ENCODE results near the gene PRELP. TPM values are rescaled to one million over a fixed set of nuclear protein-coding genes. Genes with fewer than 3 reads are reported as not detected.

The PRELP gene
- total and polyA plus RNA-seq, 4 donors: 0.09 to 5.8 (median 3.6) TPM

DNA sequence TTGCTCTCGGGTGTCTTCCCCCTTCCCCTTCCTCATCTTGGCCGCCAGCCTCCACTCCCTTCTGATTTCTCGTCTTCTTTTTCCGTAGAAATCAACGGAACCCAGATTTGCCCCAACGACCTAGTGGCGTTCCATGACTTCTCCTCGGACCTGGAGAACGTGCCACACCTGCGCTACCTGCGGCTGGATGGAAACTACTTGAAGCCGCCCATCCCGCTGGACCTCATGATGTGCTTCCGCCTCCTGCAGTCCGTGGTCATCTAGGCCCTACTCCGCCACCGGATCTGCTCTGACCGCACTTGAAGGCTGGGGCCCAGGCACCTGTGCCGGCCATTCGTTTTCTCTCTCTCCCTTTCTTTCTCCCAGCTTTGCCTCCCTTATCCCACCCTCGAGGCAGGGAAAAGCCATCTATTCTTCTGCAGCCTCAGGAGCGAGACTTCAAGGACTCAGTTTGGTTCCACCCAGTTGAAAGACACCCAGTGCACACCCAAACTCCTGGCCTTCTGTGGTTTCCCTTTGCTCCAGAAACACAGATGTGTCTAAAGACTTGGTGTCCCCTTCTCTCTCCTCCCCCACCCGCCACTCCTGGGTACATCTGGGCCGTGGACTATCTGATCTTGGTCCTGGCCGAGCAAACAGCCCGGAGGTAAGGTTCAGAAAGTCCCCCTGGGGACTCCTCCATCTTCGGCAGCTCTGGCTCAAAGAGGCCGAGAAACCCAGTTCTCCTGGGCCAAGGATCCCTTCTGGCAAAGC is 11.2 kb downstream of the PRELP start:
- no peaks in the 10 kb centered on the region for H3K9me3 ChIP-seq (ENCODE audit: control insufficient read depth in 4 of 4, low read length in 3 of 4)
- no peaks in the 10 kb centered on the region for H3K36me3 ChIP-seq (ENCODE audit: control insufficient read depth in 4 of 4, insufficient read depth in 3 of 4, low read depth in 1 of 4, low read length in 3 of 4)
- H3K27ac ChIP-seq (ENCODE audit: low read depth in 1 of 2, low read length in 2 of 2): peak overlapping the region in 1 of 2 donors; percentile 13
- no peak overlapping the region for H3K4me3 ChIP-seq (ENCODE audit: low read depth in 1 of 3, low read length in 3 of 3)
- TF ChIP-seq JUND (IDR thresholded peaks at IDR 0.05) (no peak), REST (IDR thresholded peaks at IDR 0.05) (no peak), SP1 (IDR thresholded peaks at IDR 0.05) (no peak), NR2F2 (IDR thresholded peaks at IDR 0.05) (no peak), FOXA2 (IDR thresholded peaks at IDR 0.05) (no peak), ATF3 (IDR thresholded peaks at IDR 0.05) (no peak), RAD21 (IDR thresholded peaks at IDR 0.05) (no peak)
- peaks cover 0 to 5% (median 3%) of the 10 kb centered on the region in 4 donors for H3K4me1 ChIP-seq (ENCODE audit: control insufficient read depth in 4 of 4, insufficient read depth in 4 of 4, low read length in 3 of 4)
- H3K9ac ChIP-seq (ENCODE audit: low read depth in 1 of 2, low read length in 2 of 2): no peak overlapping the region
- H3K27me3 ChIP-seq (ENCODE audit: control insufficient read depth in 4 of 4, insufficient read depth in 4 of 4, low read length in 3 of 4): no peaks in the 10 kb centered on the region
- WGBS: 87% methylated on average over 28 of the region's 28 CpGs
- no peak for DNase-seq (ENCODE audit: low spot score)

DNA sequence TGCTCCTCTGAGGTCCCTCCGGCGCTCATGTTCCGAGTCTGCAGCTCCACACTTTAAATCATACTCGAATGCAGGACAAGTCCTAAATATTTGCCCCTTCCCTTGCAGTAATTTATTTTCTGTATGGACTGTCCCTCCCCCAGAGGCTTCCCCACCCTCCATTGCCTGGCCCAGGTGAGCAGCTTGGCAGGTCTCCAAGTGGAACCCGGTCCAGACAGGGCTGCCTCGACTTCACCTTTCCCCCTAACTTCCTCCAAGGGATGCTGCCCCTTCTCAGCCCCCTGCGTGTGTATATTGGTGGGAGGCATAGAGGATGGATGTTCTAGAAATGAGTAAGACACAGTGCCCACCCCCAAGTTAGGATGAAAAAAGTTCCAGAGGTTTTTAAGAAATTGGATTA is 12.9 kb downstream of the PRELP start:
- H3K27me3 ChIP-seq (ENCODE audit: control insufficient read depth in 4 of 4, insufficient read depth in 4 of 4, low read length in 3 of 4): no peaks in the 10 kb centered on the region
- WGBS: 75% methylated on average over 7 of the region's 7 CpGs
- H3K4me1 ChIP-seq (ENCODE audit: control insufficient read depth in 4 of 4, insufficient read depth in 4 of 4, low read length in 3 of 4): peaks cover 0 to 5% (median 3%) of the 10 kb centered on the region in 4 donors
- H3K9ac ChIP-seq (ENCODE audit: low read depth in 1 of 2, low read length in 2 of 2): no peak overlapping the region
- no peaks in the 10 kb centered on the region for H3K36me3 ChIP-seq (ENCODE audit: control insufficient read depth in 4 of 4, insufficient read depth in 3 of 4, low read depth in 1 of 4, low read length in 3 of 4)
- no peak overlapping the region for H3K27ac ChIP-seq (ENCODE audit: low read depth in 1 of 2, low read length in 2 of 2)
- TF ChIP-seq, protein P1, sequence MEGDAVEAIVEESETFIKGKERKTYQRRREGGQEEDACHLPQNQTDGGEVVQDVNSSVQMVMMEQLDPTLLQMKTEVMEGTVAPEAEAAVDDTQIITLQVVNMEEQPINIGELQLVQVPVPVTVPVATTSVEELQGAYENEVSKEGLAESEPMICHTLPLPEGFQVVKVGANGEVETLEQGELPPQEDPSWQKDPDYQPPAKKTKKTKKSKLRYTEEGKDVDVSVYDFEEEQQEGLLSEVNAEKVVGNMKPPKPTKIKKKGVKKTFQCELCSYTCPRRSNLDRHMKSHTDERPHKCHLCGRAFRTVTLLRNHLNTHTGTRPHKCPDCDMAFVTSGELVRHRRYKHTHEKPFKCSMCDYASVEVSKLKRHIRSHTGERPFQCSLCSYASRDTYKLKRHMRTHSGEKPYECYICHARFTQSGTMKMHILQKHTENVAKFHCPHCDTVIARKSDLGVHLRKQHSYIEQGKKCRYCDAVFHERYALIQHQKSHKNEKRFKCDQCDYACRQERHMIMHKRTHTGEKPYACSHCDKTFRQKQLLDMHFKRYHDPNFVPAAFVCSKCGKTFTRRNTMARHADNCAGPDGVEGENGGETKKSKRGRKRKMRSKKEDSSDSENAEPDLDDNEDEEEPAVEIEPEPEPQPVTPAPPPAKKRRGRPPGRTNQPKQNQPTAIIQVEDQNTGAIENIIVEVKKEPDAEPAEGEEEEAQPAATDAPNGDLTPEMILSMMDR (IDR thresholded peaks at IDR 0.05; ENCODE audit: low read depth, low read length, missing input control): no peak
- TF ChIP-seq REST (IDR thresholded peaks at IDR 0.05) (no peak), ATF3 (IDR thresholded peaks at IDR 0.05) (no peak), TAF1 (conservative IDR thresholded peaks at IDR 0.05) (no peak), NR2F2 (IDR thresholded peaks at IDR 0.05) (no peak), SP1 (IDR thresholded peaks at IDR 0.05) (no peak), RXRA (IDR thresholded peaks at IDR 0.05) (no peak), GABPA (IDR thresholded peaks at IDR 0.05 in 1 of 2, conservative IDR thresholded peaks at IDR 0.05 in 1 of 2) (no peak), EGR1 (IDR thresholded peaks at IDR 0.05; ENCODE audit: low read depth in 2 of 2) (no peak), FOXA1 (IDR thresholded peaks at IDR 0.05) (no peak), JUND (IDR thresholded peaks at IDR 0.05) (no peak), YY1 (IDR thresholded peaks at IDR 0.05) (no peak), RAD21 (IDR thresholded peaks at IDR 0.05) (no peak), MAX (IDR thresholded peaks at IDR 0.05) (no peak), HNF4A (conservative IDR thresholded peaks at IDR 0.05) (no peak)
- TF ChIP-seq, protein P2, sequence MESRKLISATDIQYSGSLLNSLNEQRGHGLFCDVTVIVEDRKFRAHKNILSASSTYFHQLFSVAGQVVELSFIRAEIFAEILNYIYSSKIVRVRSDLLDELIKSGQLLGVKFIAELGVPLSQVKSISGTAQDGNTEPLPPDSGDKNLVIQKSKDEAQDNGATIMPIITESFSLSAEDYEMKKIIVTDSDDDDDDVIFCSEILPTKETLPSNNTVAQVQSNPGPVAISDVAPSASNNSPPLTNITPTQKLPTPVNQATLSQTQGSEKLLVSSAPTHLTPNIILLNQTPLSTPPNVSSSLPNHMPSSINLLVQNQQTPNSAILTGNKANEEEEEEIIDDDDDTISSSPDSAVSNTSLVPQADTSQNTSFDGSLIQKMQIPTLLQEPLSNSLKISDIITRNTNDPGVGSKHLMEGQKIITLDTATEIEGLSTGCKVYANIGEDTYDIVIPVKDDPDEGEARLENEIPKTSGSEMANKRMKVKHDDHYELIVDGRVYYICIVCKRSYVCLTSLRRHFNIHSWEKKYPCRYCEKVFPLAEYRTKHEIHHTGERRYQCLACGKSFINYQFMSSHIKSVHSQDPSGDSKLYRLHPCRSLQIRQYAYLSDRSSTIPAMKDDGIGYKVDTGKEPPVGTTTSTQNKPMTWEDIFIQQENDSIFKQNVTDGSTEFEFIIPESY (IDR thresholded peaks at IDR 0.05): no peak
- no peak overlapping the region for H3K4me3 ChIP-seq (ENCODE audit: low read depth in 1 of 3, low read length in 3 of 3)
- H3K9me3 ChIP-seq (ENCODE audit: control insufficient read depth in 4 of 4, low read length in 3 of 4): no peaks in the 10 kb centered on the region
- DNase-seq (ENCODE audit: low spot score): no peak

Measured in liver (tissue), 9 donors.